HTERT RPE-1 (cell line): ENCODE measurements around the gene ZP2.
"Not testable (repeated sequence)": the region's sequence is repeated elsewhere in the genome, so short reads cannot be mapped to it uniquely, and the experiment has no call there.

Experiments used
- in situ Hi-C: fragments of 300-500 bp; cut with MboI; formaldehyde crosslinking; loops from 4 replicates; pipeline ENCODE4 v1.14.3; 2020; ENCODE audit warnings: low sequenced_read_pairs

Gene ZP2

GRCh38 chr16:21179126-21179982 is 32.0 kb downstream of the ZP2 start:
- in situ Hi-C loops: no loop called here

GRCh38 chr16:21175397-21175796 is 36.0 kb downstream of the ZP2 start:
- in situ Hi-C loops: no loop called here

GRCh38 chr16:21172650-21173049 is 38.7 kb downstream of the ZP2 start:
- in situ Hi-C loops: no loop called here

GRCh38 chr16:21170116-21170515 is 41.3 kb downstream of the ZP2 start:
- in situ Hi-C loops: not testable (repeated sequence)

- in situ Hi-C loops: no loop called here
These were observed 42.0 kb downstream of the ZP2 start for GRCh38 chr16:21169249-21169981.

GRCh38 chr16:21167929-21168602 is 43.3 kb downstream of the ZP2 start:
- in situ Hi-C loops: no loop called here

GRCh38 chr16:21167360-21167759 is 44.0 kb downstream of the ZP2 start:
- in situ Hi-C loops: no loop called here

- in situ Hi-C loops: no loop called here
These were observed 44.8 kb downstream of the ZP2 start for GRCh38 chr16:21166561-21166961.

- in situ Hi-C loops: no loop called here
These were observed 46.7 kb downstream of the ZP2 start for GRCh38 chr16:21164521-21165168.

GRCh38 chr16:21163576-21163975 is 47.8 kb downstream of the ZP2 start:
- in situ Hi-C loops: no loop called here

- in situ Hi-C loops: no loop called here
These were observed 48.7 kb downstream of the ZP2 start for GRCh38 chr16:21162661-21163151.

GRCh38 chr16:21161211-21161610 is 50.2 kb downstream of the ZP2 start:
- in situ Hi-C loops: no loop called here

GRCh38 chr16:21160276-21160675 is 51.1 kb downstream of the ZP2 start:
- in situ Hi-C loops: no loop called here

- in situ Hi-C loops: no loop called here
These were observed 52.0 kb downstream of the ZP2 start for GRCh38 chr16:21159281-21159951.

GRCh38 chr16:21158208-21159110 is 52.9 kb downstream of the ZP2 start, which contains the start of gene LDAF1:
Gene LDAF1 (plus strand): TSS chr16:21158674. CDS start chr16:21161183, 2,509 bp downstream.
- in situ Hi-C loops: no loop called here

- in situ Hi-C loops: no loop called here
These were observed 53.7 kb downstream of the ZP2 start for GRCh38 chr16:21157632-21158031.

GRCh38 chr16:21156767-21157467 is 54.5 kb downstream of the ZP2 start:
- in situ Hi-C loops: no loop called here

- in situ Hi-C loops: not testable (repeated sequence)
These were observed 55.4 kb downstream of the ZP2 start for GRCh38 chr16:21156011-21156410.
